OCI-M2 (cell line): ENCODE results near the gene PRKCQ.
"Not testable (repeated sequence)": the region's sequence is repeated elsewhere in the genome, so short reads cannot be mapped to it uniquely, and the experiment has no call there.

Experiments used
- DNase-seq: peaks from one replicate; lab custom pipeline; 2025; ENCODE audit not compliant: unreplicated experiment; lab: John Stamatoyannopoulos, UW

PRKCQ gene

GRCh38 chr10:6494936-6495592 lies 85.0 kb downstream of the PRKCQ start:
- no peak for DNase-seq

GRCh38 chr10:6494442-6494819 lies 85.6 kb downstream of the PRKCQ start:
- no peak for DNase-seq

GRCh38 chr10:6493521-6494441 lies 86.3 kb downstream of the PRKCQ start:
- DNase-seq, result no peak

GRCh38 chr10:6492896-6493295 lies 87.2 kb downstream of the PRKCQ start:
- DNase-seq, result no peak

DNA sequence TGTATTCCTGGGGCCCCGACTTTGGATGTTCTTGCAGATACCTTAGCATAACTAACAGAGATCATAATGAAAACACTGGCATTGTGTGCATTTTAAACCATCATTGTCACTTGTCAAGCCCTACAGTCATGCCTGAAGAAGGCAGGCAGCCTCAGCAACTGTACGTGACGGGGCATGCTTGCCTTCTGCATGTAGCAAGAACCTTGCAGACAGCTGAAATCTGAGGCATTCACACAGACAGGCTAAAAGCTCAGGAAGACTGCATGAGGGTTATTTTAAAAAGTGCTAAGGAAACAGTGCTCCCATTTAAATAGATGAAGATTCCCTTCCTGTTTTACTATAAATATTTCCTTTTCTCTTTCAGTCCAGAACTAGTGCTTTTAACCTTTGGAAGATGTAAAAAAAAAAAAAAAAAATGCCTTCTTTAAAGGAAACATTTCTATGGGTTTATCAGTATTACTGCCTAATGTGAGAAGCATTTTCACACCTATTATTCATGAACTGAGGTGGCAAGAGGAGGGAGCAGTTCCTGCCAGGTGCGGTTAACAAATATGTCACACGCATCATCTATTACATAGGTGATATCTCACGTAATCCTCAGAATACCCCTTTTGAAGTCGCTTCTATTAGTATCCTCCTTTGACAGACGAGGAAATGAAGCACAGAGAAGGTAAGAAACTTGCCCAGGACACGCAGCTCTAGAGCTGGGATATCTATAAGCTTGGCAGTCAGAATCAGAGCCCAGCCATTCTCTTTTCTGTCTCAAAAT lies 88.1 kb downstream of the PRKCQ start:
- no peak for DNase-seq

- no peak for DNase-seq
These were observed 89.5 kb downstream of the PRKCQ start for GRCh38 chr10:6490614-6491013.

DNA sequence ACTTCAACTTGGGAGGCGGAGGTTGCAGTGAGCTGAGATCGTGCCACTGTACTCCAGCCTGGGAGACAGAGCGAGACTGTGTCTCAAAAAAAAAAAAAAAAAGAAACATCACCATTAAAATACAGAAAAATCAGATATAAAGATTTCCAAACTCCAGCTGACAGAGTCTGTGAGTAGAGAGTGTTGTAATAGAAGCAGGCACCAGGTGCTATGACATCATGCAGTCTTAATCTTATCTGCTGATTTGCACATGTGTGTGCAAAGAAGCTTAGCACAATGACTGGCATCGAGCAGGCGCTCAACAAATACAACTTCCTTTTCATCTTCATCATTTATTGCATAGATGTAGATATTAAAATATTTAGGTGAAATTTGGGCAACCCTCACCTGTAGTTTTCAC lies 92.2 kb downstream of the PRKCQ start:
- no peak for DNase-seq

DNA sequence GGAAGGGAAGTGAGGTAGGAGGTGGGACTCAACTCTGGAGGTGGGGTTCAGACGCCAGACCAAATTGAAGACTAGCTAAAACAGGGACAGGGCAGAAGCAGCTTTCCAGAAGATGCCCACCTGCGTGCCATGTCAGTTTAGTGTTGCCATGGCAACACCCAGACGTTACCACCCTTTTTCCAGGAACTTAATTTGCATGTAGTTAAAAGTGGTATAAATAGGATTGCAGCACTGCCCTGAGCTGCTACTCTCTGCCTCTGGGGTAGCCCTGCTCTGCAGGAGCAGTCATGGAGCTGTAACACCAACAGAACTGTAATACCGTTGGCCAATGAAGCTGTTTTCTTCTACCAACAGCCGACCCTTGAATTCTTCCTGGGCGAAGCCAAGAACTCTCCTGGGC lies 93.8 kb downstream of the PRKCQ start:
- DNase-seq, result no peak

- no peak for DNase-seq
These were observed 97.2 kb downstream of the PRKCQ start for GRCh38 chr10:6482737-6483357.

- no peak for DNase-seq
These were observed 101.4 kb downstream of the PRKCQ start for GRCh38 chr10:6478722-6479121.

- no peak for DNase-seq
These were observed 103.1 kb downstream of the PRKCQ start for GRCh38 chr10:6476989-6477388.

GRCh38 chr10:6474871-6475270 lies 105.2 kb downstream of the PRKCQ start:
- no peak for DNase-seq

GRCh38 chr10:6473901-6474370 lies 106.1 kb downstream of the PRKCQ start:
- no peak for DNase-seq

DNA sequence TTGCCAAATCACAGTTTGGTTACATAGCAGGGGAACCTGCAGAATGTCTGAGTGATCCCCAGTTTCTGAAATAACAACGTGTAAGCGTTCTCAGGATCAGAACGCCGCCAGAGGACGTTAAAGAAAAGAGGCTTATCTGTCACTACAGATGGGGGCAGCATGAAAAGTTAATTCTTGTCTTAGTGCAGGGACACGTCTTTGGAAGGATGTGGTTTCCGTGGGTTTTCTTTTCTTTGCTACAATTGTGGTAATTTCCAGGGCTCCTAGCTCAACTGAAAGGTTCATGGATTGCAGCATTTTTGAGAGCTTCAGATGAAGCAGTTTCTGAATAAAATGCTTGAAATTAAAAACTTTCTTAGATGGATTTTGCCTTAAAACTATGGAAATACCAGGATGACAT lies 106.6 kb downstream of the PRKCQ start:
- DNase-seq, result peak; percentile 65

DNA sequence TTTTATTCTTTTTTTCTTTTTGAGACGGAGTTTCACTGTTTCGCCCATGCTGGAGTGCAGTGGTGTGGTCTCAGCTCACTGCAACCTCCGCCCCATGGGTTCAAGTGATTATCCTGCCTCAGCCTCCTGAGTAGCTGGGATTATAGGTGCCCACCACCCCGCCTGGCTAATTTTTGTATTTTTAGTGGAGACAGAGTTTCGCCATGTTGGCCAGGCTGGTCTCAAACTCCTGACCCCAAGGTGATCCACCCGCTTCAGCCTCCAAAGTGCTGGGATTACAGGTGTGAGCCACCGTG lies 107.4 kb downstream of the PRKCQ start:
- DNase-seq, result not testable (repeated sequence)

- no peak for DNase-seq
These were observed 109.0 kb downstream of the PRKCQ start for GRCh38 chr10:6470894-6471618.

DNA sequence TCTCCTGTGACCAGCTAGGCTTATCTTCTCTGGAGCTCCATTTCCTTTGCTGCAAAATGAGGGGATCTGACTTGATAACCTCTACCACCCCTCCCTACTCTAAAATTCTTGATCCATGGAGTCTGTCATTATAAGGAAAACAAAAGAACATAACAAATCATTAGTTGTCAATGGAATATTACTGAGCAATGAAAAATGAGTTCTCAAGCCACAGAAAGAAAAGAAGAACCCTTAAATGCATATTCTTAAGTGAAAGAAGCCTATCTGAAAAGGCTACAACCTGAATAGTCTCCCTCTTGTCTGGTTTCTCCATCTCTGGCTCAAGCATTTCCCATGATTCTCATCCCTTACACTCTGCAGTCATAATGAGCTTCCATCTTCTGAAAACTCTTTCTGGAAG lies 110.4 kb downstream of the PRKCQ start:
- DNase-seq, result no peak

DNA sequence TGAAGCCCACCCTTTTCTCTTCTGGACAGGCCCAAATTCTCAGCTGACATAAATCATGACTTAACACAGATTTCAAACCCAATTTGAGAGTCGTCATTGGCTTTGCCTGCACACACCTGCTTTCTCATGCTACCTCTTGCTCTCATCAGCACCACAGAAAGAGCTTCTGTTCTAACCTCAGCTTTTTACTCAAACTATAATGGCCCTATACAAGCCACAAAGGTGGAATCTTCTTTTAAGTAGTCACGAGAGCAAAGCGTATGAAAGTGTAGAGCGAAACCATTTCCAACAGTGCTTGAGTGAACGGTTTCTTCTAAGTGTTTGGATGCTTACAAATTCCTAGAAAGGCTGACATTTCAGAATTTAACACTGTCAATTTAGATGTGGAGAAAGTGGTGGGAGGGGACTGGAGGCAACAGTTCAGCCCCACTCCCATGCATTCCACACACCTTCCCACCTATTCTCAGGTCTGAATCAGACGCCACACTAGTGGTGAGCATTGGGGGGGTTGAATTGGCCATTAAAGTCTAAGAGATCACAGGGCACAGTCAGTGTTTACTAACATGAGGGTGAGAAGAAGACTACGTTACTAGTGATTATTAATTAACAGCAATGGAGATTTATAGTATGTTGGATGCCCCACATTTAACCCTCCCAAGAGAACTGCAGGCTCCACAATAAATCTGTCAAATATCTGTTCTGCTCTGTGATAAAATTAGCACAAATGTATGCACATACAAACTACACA lies 114.0 kb downstream of the PRKCQ start:
- no peak for DNase-seq

GRCh38 chr10:6465437-6465836 lies 114.6 kb downstream of the PRKCQ start:
- no peak for DNase-seq

- DNase-seq, result no peak
These were observed 115.1 kb downstream of the PRKCQ start for GRCh38 chr10:6464862-6465430.
